Panc1 (cell line): ENCODE data around the gene PEX13. TPM values are rescaled to one million over a fixed set of nuclear protein-coding genes. Genes with fewer than 3 reads are reported as not detected.

Experiments used
- ATAC-seq: fragments of 200-7000 bp; cut with Tn5 transposase; 2 replicates; pipeline ENCODE4 v1.9.1; 2020; ENCODE audit warnings: mild to moderate bottlenecking, moderate library complexity
- Bru-seq: library from RNA; stranded (reverse); fragments of 400-500 nt; gene quantifications from one replicate; lab custom pipeline; 2021; lab: Mats Ljungman, UMichigan
- BruChase-seq, 2 experiments: library from RNA; stranded (reverse); fragments of 400-500 nt; gene quantifications; one replicate each; lab custom pipeline; 2021; lab: Mats Ljungman, UMichigan
- BruUV-seq: library from RNA; stranded (reverse); fragments of 400-500 nt; replicated peaks from 2 replicates; lab custom pipeline; 2021; lab: Mats Ljungman, UMichigan
- CTCF ChIA-PET: fragments of 300-600 bp; sonication (Branson Sonifier 250); formaldehyde crosslinking; loops from one replicate; lab custom pipeline; 2022; ENCODE audit warnings: antibody characterized with exemption; lab: Charles Lee
- POLR2A ChIA-PET: fragments of 300-600 bp; sonication (Branson Sonifier 250); formaldehyde crosslinking; loops from one replicate; lab custom pipeline; 2022; ENCODE audit warnings: antibody characterized with exemption; lab: Charles Lee
- DNase-seq: peaks from one replicate; pipeline ENCODE4 v3.0.0-alpha.2; 2010; ENCODE audit warnings: low read depth, low spot score
- H3K27ac ChIP-seq: 2 replicates; pipeline ENCODE4 v1.5.1; 2011; ENCODE audit warnings: mild to moderate bottlenecking, low read length, inconsistent platforms
- H3K27me3 ChIP-seq: fragments of 200-500 bp; sonication (Bioruptor generic); 2 replicates; pipeline ENCODE4 v1.6.0; 2014; ENCODE audit warnings: low read length, inconsistent platforms; ENCODE audit not compliant: control insufficient read depth, insufficient read depth
- H3K36me3 ChIP-seq: fragments of 200-500 bp; sonication (Bioruptor generic); 2 replicates; pipeline ENCODE4 v1.5.1; 2014; ENCODE audit warnings: inconsistent platforms, mild to moderate bottlenecking, low read length, moderate library complexity; ENCODE audit not compliant: control insufficient read depth, insufficient read depth
- H3K4me1 ChIP-seq: 2 replicates; pipeline ENCODE4 v1.5.1; 2011; ENCODE audit warnings: inconsistent platforms, mild to moderate bottlenecking, low read length, moderate library complexity; ENCODE audit not compliant: control insufficient read depth, insufficient read depth
- H3K4me3 ChIP-seq, 2 experiments: 2 replicates each; pipeline ENCODE4 v1.5.1; 2011 to 2012; ENCODE audit warnings: low read depth in 2 of 2, low read length in 2 of 2, mild to moderate bottlenecking in 2 of 2, inconsistent platforms in 1 of 2, moderate library complexity in 1 of 2
- H3K9me3 ChIP-seq: fragments of 200-500 bp; sonication (Bioruptor generic); 2 replicates; pipeline ENCODE4 v1.5.1; 2014; ENCODE audit warnings: low read depth, mild to moderate bottlenecking, inconsistent platforms, low read length, moderate library complexity; ENCODE audit not compliant: control insufficient read depth, insufficient read depth
- POLR2AphosphoS5 ChIP-seq: IDR thresholded peaks from 2 replicates; pipeline ENCODE4 v1.6.1; 2012; ENCODE audit warnings: mild to moderate bottlenecking, low read depth, low read length, moderate library complexity
- SIN3A ChIP-seq: IDR thresholded peaks from 2 replicates; pipeline ENCODE4 v1.6.1; 2012; ENCODE audit warnings: low read depth, mild to moderate bottlenecking, low read length, moderate library complexity, borderline replicate concordance; ENCODE audit not compliant: insufficient read depth
- TCF7L2 ChIP-seq: IDR thresholded peaks from 2 replicates; pipeline ENCODE4 v1.6.1; 2011; ENCODE audit warnings: mild to moderate bottlenecking, low read depth, low read length, inconsistent platforms
- in situ Hi-C: cut with HindIII; loops from 2 replicates; pipeline ENCODE4 v1.10.0; 2016; ENCODE audit warnings: low sequenced_read_pairs, low pct_unique_long_range_greater_than_20kb
- intact Hi-C: fragments of 100-400 bp; cut with micrococcal nuclease; formaldehyde crosslinking; loops from one replicate; pipeline ENCODE4 v1.10.0; 2022; ENCODE audit not compliant: unreplicated experiment
- long read RNA-seq: library from polyadenylated mRNA; unstranded; transcript quantifications from one replicate; pipeline ENCODE4 v2.0.0, GENCODE V29; 2021; ENCODE audit not compliant: unreplicated experiment
- polyA plus RNA-seq: library from polyadenylated mRNA; unstranded; fragments of >200 nt; gene quantifications from one replicate; pipeline ENCODE4 v1.2.1, GENCODE V29; 2012; ENCODE audit warnings: missing spikeins; ENCODE audit not compliant: insufficient read length
- total RNA-seq: library from RNA; stranded (reverse); gene quantifications from one replicate; pipeline ENCODE4 v1.2.1, GENCODE V29; 2021; ENCODE audit not compliant: unreplicated experiment
- TF ChIP-seq, protein P1 (sequence below), 2 experiments: IDR thresholded peaks; 2 replicates each; pipeline ENCODE4 v1.6.1; 2011 to 2012; ENCODE audit warnings: low read depth in 2 of 2, control low read depth in 1 of 2, low read length in 1 of 2, mild to moderate bottlenecking in 1 of 2, moderate library complexity in 1 of 2; ENCODE audit not compliant: insufficient read depth in 1 of 2
- TF ChIP-seq, protein P2 (sequence below): fragments of 450-650 bp; IDR thresholded peaks from 2 replicates; pipeline ENCODE4 v1.5.1; 2017; ENCODE audit warnings: mild to moderate bottlenecking

The PEX13 gene, protein sequence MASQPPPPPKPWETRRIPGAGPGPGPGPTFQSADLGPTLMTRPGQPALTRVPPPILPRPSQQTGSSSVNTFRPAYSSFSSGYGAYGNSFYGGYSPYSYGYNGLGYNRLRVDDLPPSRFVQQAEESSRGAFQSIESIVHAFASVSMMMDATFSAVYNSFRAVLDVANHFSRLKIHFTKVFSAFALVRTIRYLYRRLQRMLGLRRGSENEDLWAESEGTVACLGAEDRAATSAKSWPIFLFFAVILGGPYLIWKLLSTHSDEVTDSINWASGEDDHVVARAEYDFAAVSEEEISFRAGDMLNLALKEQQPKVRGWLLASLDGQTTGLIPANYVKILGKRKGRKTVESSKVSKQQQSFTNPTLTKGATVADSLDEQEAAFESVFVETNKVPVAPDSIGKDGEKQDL
- total RNA-seq = 24.7 TPM
- polyA plus RNA-seq = 9.5 TPM
- Bru-seq, nascent RNA = percentile 87 among the genes with signal in this experiment
- BruChase-seq, experiment 1, labeled RNA remaining after a 2-hour chase = percentile 89 among the genes with signal in this experiment
- BruChase-seq, experiment 2, labeled RNA remaining after a 6-hour chase = percentile 81 among the genes with signal in this experiment
- long read RNA-seq, full-length matches to known transcripts = 26 of 37 reads
- long read RNA-seq, partial matches to known transcripts = 4 of 37 reads
- long read RNA-seq, other reads (novel, unspliced or antisense) = 7 of 37 reads

DNA sequence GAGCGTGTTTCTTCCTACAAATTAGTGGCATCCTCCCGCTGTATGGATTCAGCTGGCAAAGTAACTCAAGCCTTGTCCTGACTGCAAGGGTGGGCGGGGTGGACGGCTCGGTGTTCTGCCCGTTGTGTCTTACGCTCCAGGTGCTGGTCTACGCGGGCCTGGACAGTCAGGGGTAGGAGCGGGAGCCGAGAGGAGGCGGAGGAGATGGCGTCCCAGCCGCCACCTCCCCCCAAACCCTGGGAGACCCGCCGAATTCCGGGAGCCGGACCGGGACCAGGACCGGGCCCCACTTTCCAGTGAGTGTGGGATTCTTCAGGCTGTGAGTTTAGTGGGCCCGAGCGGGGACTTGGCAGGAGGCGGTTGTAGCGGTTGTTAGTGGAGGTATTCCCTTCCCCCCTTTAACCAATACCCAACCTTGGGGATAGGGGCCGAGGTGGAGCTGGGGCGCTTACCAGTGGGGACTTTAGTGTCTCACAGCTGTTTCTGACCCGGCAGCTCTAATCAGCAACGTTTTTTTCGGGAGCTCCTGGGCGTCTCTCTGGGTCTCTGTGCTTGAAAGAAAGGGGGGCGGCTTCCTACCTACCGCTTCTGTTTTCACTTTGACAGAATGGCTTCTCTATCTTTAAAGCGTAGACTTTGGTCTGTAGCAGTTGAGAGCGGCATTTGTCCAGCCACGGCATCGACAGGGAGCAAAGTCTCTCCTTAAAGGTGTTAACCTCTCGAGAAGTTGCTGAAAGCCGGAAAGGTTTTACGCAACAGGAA, at the start of gene PEX13, which contains the start of gene PUS10:
Gene PEX13, plus strand, starts transcription at position 165 of the 762 bp plus-strand sequence. Its CDS starts 40 bp downstream, at position 205.
Gene PUS10, minus strand, starts transcription at position 700 of the 762 bp plus-strand sequence. CDS start 6,365 bp downstream, outside the sequence.
- Histone ChIP-seq H3K9me3 (no peaks in the 10 kb centered on the region), H3K27ac (peak within 1 kb of the TSS; percentile 99), H3K27me3 (no peaks in the 10 kb centered on the region), H3K4me1 (peaks cover 12% of the 10 kb centered on the region; the same call in 1 of the 2 replicates), H3K4me3 (peak within 1 kb of the TSS; percentile 94 to 98), H3K36me3 (peaks cover 3% of the 10 kb centered on the region; the same call in 1 of the 2 replicates)
- BruUV-seq = no TSS peak
- intact Hi-C loops = no loop called here
- ATAC-seq (peak; percentile 97), DNase-seq (peak; percentile 75)
- in situ Hi-C loops = no loop called here
- ChIA-PET CTCF (no interaction called here), POLR2A (no interaction called here)
- TF ChIP-seq, protein P1, sequence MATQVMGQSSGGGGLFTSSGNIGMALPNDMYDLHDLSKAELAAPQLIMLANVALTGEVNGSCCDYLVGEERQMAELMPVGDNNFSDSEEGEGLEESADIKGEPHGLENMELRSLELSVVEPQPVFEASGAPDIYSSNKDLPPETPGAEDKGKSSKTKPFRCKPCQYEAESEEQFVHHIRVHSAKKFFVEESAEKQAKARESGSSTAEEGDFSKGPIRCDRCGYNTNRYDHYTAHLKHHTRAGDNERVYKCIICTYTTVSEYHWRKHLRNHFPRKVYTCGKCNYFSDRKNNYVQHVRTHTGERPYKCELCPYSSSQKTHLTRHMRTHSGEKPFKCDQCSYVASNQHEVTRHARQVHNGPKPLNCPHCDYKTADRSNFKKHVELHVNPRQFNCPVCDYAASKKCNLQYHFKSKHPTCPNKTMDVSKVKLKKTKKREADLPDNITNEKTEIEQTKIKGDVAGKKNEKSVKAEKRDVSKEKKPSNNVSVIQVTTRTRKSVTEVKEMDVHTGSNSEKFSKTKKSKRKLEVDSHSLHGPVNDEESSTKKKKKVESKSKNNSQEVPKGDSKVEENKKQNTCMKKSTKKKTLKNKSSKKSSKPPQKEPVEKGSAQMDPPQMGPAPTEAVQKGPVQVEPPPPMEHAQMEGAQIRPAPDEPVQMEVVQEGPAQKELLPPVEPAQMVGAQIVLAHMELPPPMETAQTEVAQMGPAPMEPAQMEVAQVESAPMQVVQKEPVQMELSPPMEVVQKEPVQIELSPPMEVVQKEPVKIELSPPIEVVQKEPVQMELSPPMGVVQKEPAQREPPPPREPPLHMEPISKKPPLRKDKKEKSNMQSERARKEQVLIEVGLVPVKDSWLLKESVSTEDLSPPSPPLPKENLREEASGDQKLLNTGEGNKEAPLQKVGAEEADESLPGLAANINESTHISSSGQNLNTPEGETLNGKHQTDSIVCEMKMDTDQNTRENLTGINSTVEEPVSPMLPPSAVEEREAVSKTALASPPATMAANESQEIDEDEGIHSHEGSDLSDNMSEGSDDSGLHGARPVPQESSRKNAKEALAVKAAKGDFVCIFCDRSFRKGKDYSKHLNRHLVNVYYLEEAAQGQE (IDR thresholded peaks at IDR 0.05; ENCODE audit: insufficient read depth in 1 of 2, low read depth in 2 of 2, low read length in 1 of 2) = no peak
- TF ChIP-seq TCF7L2 (0 out of 2 replicates have a peak, but pooled peaks have one; percentile 32), POLR2AphosphoS5 (no peak), SIN3A (peak; percentile 92; the same call in 1 of the 2 replicates)
- TF ChIP-seq, protein P2, sequence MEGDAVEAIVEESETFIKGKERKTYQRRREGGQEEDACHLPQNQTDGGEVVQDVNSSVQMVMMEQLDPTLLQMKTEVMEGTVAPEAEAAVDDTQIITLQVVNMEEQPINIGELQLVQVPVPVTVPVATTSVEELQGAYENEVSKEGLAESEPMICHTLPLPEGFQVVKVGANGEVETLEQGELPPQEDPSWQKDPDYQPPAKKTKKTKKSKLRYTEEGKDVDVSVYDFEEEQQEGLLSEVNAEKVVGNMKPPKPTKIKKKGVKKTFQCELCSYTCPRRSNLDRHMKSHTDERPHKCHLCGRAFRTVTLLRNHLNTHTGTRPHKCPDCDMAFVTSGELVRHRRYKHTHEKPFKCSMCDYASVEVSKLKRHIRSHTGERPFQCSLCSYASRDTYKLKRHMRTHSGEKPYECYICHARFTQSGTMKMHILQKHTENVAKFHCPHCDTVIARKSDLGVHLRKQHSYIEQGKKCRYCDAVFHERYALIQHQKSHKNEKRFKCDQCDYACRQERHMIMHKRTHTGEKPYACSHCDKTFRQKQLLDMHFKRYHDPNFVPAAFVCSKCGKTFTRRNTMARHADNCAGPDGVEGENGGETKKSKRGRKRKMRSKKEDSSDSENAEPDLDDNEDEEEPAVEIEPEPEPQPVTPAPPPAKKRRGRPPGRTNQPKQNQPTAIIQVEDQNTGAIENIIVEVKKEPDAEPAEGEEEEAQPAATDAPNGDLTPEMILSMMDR = no peak

DNA sequence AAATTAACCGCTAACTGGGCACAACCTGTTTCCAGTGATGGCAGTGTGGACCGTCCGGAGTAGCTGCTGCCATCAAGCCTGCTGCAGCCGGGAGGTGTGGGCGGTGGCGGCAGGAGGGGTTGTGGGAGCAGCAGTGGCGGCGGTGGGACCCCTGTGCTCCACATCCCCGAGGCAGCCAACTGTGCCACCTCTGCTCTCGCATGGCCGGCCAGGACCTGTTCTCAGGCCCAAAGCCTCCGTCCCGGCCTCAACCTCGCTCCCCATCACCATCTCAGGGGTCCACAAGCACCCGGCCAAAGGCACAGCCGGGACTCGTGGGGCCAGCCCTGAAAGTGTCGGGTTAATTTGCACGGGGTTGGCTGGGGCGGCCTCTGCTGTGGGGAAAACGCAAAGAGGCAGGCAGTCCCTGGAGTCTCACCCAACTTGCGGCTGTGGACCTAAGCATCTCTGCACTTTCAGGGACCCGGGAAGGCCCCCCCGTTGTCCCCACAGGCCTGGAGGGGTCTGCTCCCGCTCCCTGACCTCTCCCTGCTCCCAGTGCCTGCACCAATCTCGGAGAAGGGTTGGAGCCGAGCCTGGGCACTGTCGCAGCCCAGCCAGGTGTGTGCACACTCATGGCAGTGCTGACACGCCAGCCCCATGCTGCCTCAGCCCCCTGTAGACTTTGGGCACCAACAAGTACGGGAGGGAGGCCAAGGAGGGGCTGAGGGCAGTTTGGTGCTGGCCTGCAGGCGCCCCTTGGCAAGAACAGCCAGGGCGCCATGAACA, 44.4 kb upstream of the PEX13 start:
- TF ChIP-seq SIN3A (no peak), TCF7L2 (no peak), POLR2AphosphoS5 (no peak)
- TF ChIP-seq, protein P1 (IDR thresholded peaks at IDR 0.05; ENCODE audit: insufficient read depth in 1 of 2, low read depth in 2 of 2, low read length in 1 of 2) = no peak
- TF ChIP-seq, protein P2 = no peak
- H3K4me3 ChIP-seq = no peak overlapping the region
- DNase-seq (no peak), ATAC-seq (peak; percentile 56; the same call in 1 of the 2 replicates)
- in situ Hi-C loops (no loop called here), intact Hi-C loops (no loop called here)
- POLR2A ChIA-PET = no interaction called here
- no peaks in the 10 kb centered on the region for H3K36me3 ChIP-seq
- H3K27me3 ChIP-seq = no peaks in the 10 kb centered on the region
- no TSS peak for BruUV-seq
- H3K4me1 ChIP-seq = no peaks in the 10 kb centered on the region
- no peaks in the 10 kb centered on the region for H3K9me3 ChIP-seq
- CTCF ChIA-PET = no interaction called here
- no peak overlapping the region for H3K27ac ChIP-seq
